Measurements from ENCODE around the gene APBA2.

The APBA2 gene

GRCh38 chr15:28876845-28877185 lies 9.0 kb upstream of the APBA2 start:
- no peak overlapping the region for H3K4me3 ChIP-seq (ENCODE audit: low read length in 2 of 2)
- peak overlapping the region; percentile 17 for H3K23ac ChIP-seq (ENCODE audit: low read depth, low read length, poor library complexity)
- H2AFZ ChIP-seq (ENCODE audit: low read length): no peak overlapping the region
- DNase-seq (ENCODE audit: low spot score): no peak
- H3K27me3 ChIP-seq (ENCODE audit: control insufficient read depth in 3 of 3, insufficient read depth in 3 of 3, low read depth in 1 of 3, low read length in 3 of 3): no peaks in the 10 kb centered on the region
- peaks cover 2 to 3% of the 10 kb centered on the region in 2 donors for H3K9me3 ChIP-seq (replicated peaks in 1 of 2; ENCODE audit: control insufficient read depth in 2 of 2, insufficient read depth in 1 of 2, low read depth in 1 of 2, low read length in 2 of 2)
- H4K8ac ChIP-seq (ENCODE audit: low read depth, low read length): no peak overlapping the region
- no peak overlapping the region for H3K4me2 ChIP-seq (ENCODE audit: insufficient read depth, low read length, poor library complexity, severe bottlenecking)
- H3K4me1 ChIP-seq (ENCODE audit: control insufficient read depth in 2 of 2, insufficient read depth in 1 of 2, low read depth in 1 of 2, low read length in 2 of 2): peaks cover 13 to 15% of the 10 kb centered on the region in 2 donors
- H2BK120ac ChIP-seq (ENCODE audit: low read depth, low read length): peak overlapping the region; percentile 70
- WGBS, 2 donors (ENCODE audit: extremely low coverage in 2 of 2, insufficient read length in 2 of 2, insufficient replicate concordance in 1 of 2): no CpG with 5 or more reads among the region's 8 CpGs
- H4K91ac ChIP-seq (ENCODE audit: low read depth, low read length, poor library complexity): no peak overlapping the region
- no peaks in the 10 kb centered on the region for H3K36me3 ChIP-seq (replicated peaks in 1 of 2; ENCODE audit: control insufficient read depth in 2 of 2, insufficient read depth in 2 of 2, low read length in 2 of 2)
- peak overlapping the region; percentile 86 for H2BK15ac ChIP-seq (ENCODE audit: low read length)
- H2AK5ac ChIP-seq (ENCODE audit: low read depth, low read length): peak overlapping the region; percentile 100
- H3K18ac ChIP-seq (ENCODE audit: low read length): peak overlapping the region; percentile 90
- H3K4ac ChIP-seq (ENCODE audit: low read length): peak overlapping the region; percentile 72
- H2BK12ac ChIP-seq (ENCODE audit: low read length): peak overlapping the region; percentile 82
- peak overlapping the region; percentile 42 for H3K14ac ChIP-seq (ENCODE audit: low read length)
- no peak overlapping the region for H3K27ac ChIP-seq (replicated peaks; ENCODE audit: low read length)
- peak overlapping the region; percentile 78 for H3K9ac ChIP-seq (ENCODE audit: low read depth, low read length, poor library complexity)
- no peaks in the 10 kb centered on the region for H3K79me1 ChIP-seq (ENCODE audit: low read depth, low read length)
- no peak overlapping the region for H2BK5ac ChIP-seq (ENCODE audit: low read length)

- Histone ChIP-seq H3K27ac (replicated peaks; ENCODE audit: low read length) (no peak overlapping the region), H2BK12ac (ENCODE audit: low read length) (no peak overlapping the region), H3K14ac (ENCODE audit: low read length) (no peak overlapping the region), H4K8ac (ENCODE audit: low read depth, low read length) (no peak overlapping the region), H3K9me3 (replicated peaks in 1 of 2; ENCODE audit: control insufficient read depth in 2 of 2, insufficient read depth in 1 of 2, low read depth in 1 of 2, low read length in 2 of 2) (no peaks in the 10 kb centered on the region), H3K9ac (ENCODE audit: low read depth, low read length, poor library complexity) (no peak overlapping the region), H2BK5ac (ENCODE audit: low read length) (no peak overlapping the region), H2AFZ (ENCODE audit: low read length) (no peak overlapping the region), H2AK5ac (ENCODE audit: low read depth, low read length) (no peak overlapping the region), H3K79me1 (ENCODE audit: low read depth, low read length) (no peaks in the 10 kb centered on the region), H3K4me2 (ENCODE audit: insufficient read depth, low read length, poor library complexity, severe bottlenecking) (no peak overlapping the region), H2BK120ac (ENCODE audit: low read depth, low read length) (peak overlapping the region; percentile 2), H3K18ac (ENCODE audit: low read length) (peak overlapping the region; percentile 38), H2BK15ac (ENCODE audit: low read length) (no peak overlapping the region), H4K91ac (ENCODE audit: low read depth, low read length, poor library complexity) (no peak overlapping the region), H3K4me1 (ENCODE audit: control insufficient read depth in 2 of 2, insufficient read depth in 1 of 2, low read depth in 1 of 2, low read length in 2 of 2) (peaks cover 13 to 15% of the 10 kb centered on the region in 2 donors), H3K4ac (ENCODE audit: low read length) (no peak overlapping the region), H3K36me3 (replicated peaks in 1 of 2; ENCODE audit: control insufficient read depth in 2 of 2, insufficient read depth in 2 of 2, low read length in 2 of 2) (no peaks in the 10 kb centered on the region), H3K23ac (ENCODE audit: low read depth, low read length, poor library complexity) (peak overlapping the region; percentile 8), H3K27me3 (ENCODE audit: control insufficient read depth in 3 of 3, insufficient read depth in 3 of 3, low read depth in 1 of 3, low read length in 3 of 3) (no peaks in the 10 kb centered on the region), H3K4me3 (ENCODE audit: low read length in 2 of 2) (no peak overlapping the region)
- DNase-seq (ENCODE audit: low spot score): no peak
- no CpG with 5 or more reads among the region's 15 CpGs for WGBS, 2 donors (ENCODE audit: extremely low coverage in 2 of 2, insufficient read length in 2 of 2, insufficient replicate concordance in 1 of 2)
These were observed 7.6 kb upstream of the APBA2 start for GRCh38 chr15:28878209-28878608.

GRCh38 chr15:28879551-28879950 lies 6.2 kb upstream of the APBA2 start:
- Histone ChIP-seq H4K8ac (ENCODE audit: low read depth, low read length) (no peak overlapping the region), H3K4ac (ENCODE audit: low read length) (no peak overlapping the region), H4K91ac (ENCODE audit: low read depth, low read length, poor library complexity) (no peak overlapping the region), H3K18ac (ENCODE audit: low read length) (peak overlapping the region; percentile 15), H3K4me1 (ENCODE audit: control insufficient read depth in 2 of 2, insufficient read depth in 1 of 2, low read depth in 1 of 2, low read length in 2 of 2) (peaks cover 14 to 20% of the 10 kb centered on the region in 2 donors), H2BK120ac (ENCODE audit: low read depth, low read length) (no peak overlapping the region), H3K4me3 (ENCODE audit: low read length in 2 of 2) (no peak overlapping the region), H2BK15ac (ENCODE audit: low read length) (peak overlapping the region; percentile 34), H3K4me2 (ENCODE audit: insufficient read depth, low read length, poor library complexity, severe bottlenecking) (no peak overlapping the region), H3K14ac (ENCODE audit: low read length) (peak overlapping the region; percentile 42), H3K36me3 (replicated peaks in 1 of 2; ENCODE audit: control insufficient read depth in 2 of 2, insufficient read depth in 2 of 2, low read length in 2 of 2) (no peaks in the 10 kb centered on the region), H3K27ac (replicated peaks; ENCODE audit: low read length) (no peak overlapping the region), H3K9me3 (replicated peaks in 1 of 2; ENCODE audit: control insufficient read depth in 2 of 2, insufficient read depth in 1 of 2, low read depth in 1 of 2, low read length in 2 of 2) (no peaks in the 10 kb centered on the region), H2AK5ac (ENCODE audit: low read depth, low read length) (no peak overlapping the region), H3K79me1 (ENCODE audit: low read depth, low read length) (no peaks in the 10 kb centered on the region), H3K23ac (ENCODE audit: low read depth, low read length, poor library complexity) (no peak overlapping the region), H3K27me3 (ENCODE audit: control insufficient read depth in 3 of 3, insufficient read depth in 3 of 3, low read depth in 1 of 3, low read length in 3 of 3) (no peaks in the 10 kb centered on the region), H2BK5ac (ENCODE audit: low read length) (no peak overlapping the region), H2BK12ac (ENCODE audit: low read length) (no peak overlapping the region), H2AFZ (ENCODE audit: low read length) (no peak overlapping the region), H3K9ac (ENCODE audit: low read depth, low read length, poor library complexity) (no peak overlapping the region)
- WGBS, 2 donors (ENCODE audit: extremely low coverage in 2 of 2, insufficient read length in 2 of 2, insufficient replicate concordance in 1 of 2): no CpG with 5 or more reads among the region's 9 CpGs
- no peak for DNase-seq (ENCODE audit: low spot score)

GRCh38 chr15:28880680-28881079 lies 5.1 kb upstream of the APBA2 start:
- DNase-seq (ENCODE audit: low spot score): no peak
- no peak overlapping the region for H3K14ac ChIP-seq (ENCODE audit: low read length)

More at GRCh38 chr15:28880680-28881079, 5.1 kb upstream of the APBA2 start:
- H3K79me1 ChIP-seq (ENCODE audit: low read depth, low read length): no peaks in the 10 kb centered on the region
- H3K4me1 ChIP-seq (ENCODE audit: control insufficient read depth in 2 of 2, insufficient read depth in 1 of 2, low read depth in 1 of 2, low read length in 2 of 2): peaks cover 23 to 24% of the 10 kb centered on the region in 2 donors
- peak overlapping the region; percentile 53 for H2AK5ac ChIP-seq (ENCODE audit: low read depth, low read length)
- H3K18ac ChIP-seq (ENCODE audit: low read length): no peak overlapping the region
- no peak overlapping the region for H3K23ac ChIP-seq (ENCODE audit: low read depth, low read length, poor library complexity)
- H3K36me3 ChIP-seq (replicated peaks in 1 of 2; ENCODE audit: control insufficient read depth in 2 of 2, insufficient read depth in 2 of 2, low read length in 2 of 2): no peaks in the 10 kb centered on the region
- H2BK5ac ChIP-seq (ENCODE audit: low read length): no peak overlapping the region
- no peak overlapping the region for H2BK15ac ChIP-seq (ENCODE audit: low read length)
- no peak overlapping the region for H4K8ac ChIP-seq (ENCODE audit: low read depth, low read length)
- no CpG with 5 or more reads among the region's 5 CpGs for WGBS, 2 donors (ENCODE audit: extremely low coverage in 2 of 2, insufficient read length in 2 of 2, insufficient replicate concordance in 1 of 2)
- H4K91ac ChIP-seq (ENCODE audit: low read depth, low read length, poor library complexity): no peak overlapping the region
- H3K9ac ChIP-seq (ENCODE audit: low read depth, low read length, poor library complexity): no peak overlapping the region
- no peak overlapping the region for H3K4me2 ChIP-seq (ENCODE audit: insufficient read depth, low read length, poor library complexity, severe bottlenecking)
- H3K27me3 ChIP-seq (ENCODE audit: control insufficient read depth in 3 of 3, insufficient read depth in 3 of 3, low read depth in 1 of 3, low read length in 3 of 3): no peaks in the 10 kb centered on the region
- no peak overlapping the region for H3K4ac ChIP-seq (ENCODE audit: low read length)
- no peak overlapping the region for H3K4me3 ChIP-seq (ENCODE audit: low read length in 2 of 2)
- peak overlapping the region; percentile 32 for H2AFZ ChIP-seq (ENCODE audit: low read length)
- H3K27ac ChIP-seq (replicated peaks; ENCODE audit: low read length): no peak overlapping the region
- H3K9me3 ChIP-seq (replicated peaks in 1 of 2; ENCODE audit: control insufficient read depth in 2 of 2, insufficient read depth in 1 of 2, low read depth in 1 of 2, low read length in 2 of 2): no peaks in the 10 kb centered on the region
- H2BK120ac ChIP-seq (ENCODE audit: low read depth, low read length): no peak overlapping the region
- H2BK12ac ChIP-seq (ENCODE audit: low read length): no peak overlapping the region
